Ovary (tissue), 9 donors: ENCODE data around the gene IFT80. TPM values are rescaled to one million over a fixed set of nuclear protein-coding genes. Genes with fewer than 3 reads are reported as not detected.
A peak's percentile ranks its signal among the peaks of the same experiment; 100 is the strongest.

Source experiments
- DNase-seq, 5 donors: peaks; one replicate each; pipeline ENCODE4 v3.0.0-alpha.2; 2019 to 2020
- H3K27ac ChIP-seq, 2 donors: fragments of 200-600 bp; one replicate each; pipeline versions ENCODE4 v1.5.1 to v1.8.0; 2019 to 2022
- H3K27me3 ChIP-seq: fragments of 200-600 bp; one replicate; pipeline ENCODE4 v1.8.0; 2022
- H3K36me3 ChIP-seq: fragments of 200-600 bp; sonication (generic); one replicate; pipeline ENCODE4 v1.5.1; 2019
- H3K4me1 ChIP-seq: one replicate; pipeline ENCODE4 v1.8.1; 2013; ENCODE audit warnings: mild to moderate bottlenecking, moderate library complexity; ENCODE audit not compliant: insufficient read depth
- H3K4me3 ChIP-seq: fragments of 200-600 bp; sonication (generic); one replicate; pipeline ENCODE4 v1.5.1; 2017
- H3K9me3 ChIP-seq, 2 donors: fragments of 200-600 bp in 1 of 2; sonication (generic) in 1 of 2; one replicate each; pipeline versions ENCODE4 v1.5.1 to v1.8.1; 2013 to 2019; ENCODE audit warnings: mild to moderate bottlenecking in 1 of 2, moderate library complexity in 1 of 2
- CTCF ChIP-seq, 3 donors: fragments of 450-650 bp in 2 of 3; fragments of 200-600 bp in 1 of 3; IDR thresholded peaks; one replicate each; pipeline versions ENCODE4 v1.5.1 to v1.8.0; 2016 to 2022; ENCODE audit warnings: antibody characterized with exemption in 3 of 3, mild to moderate bottlenecking in 1 of 3
- EP300 ChIP-seq: sonication (generic); formaldehyde crosslinking; IDR thresholded peaks from one replicate; pipeline ENCODE4 v1.6.1; 2017; ENCODE audit warnings: antibody characterized with exemption
- POLR2A ChIP-seq: fragments of 450-650 bp; IDR thresholded peaks from one replicate; pipeline ENCODE4 v1.6.1; 2017; ENCODE audit warnings: antibody characterized with exemption, mild to moderate bottlenecking, moderate library complexity
- WGBS, 3 donors: extraction: QIAGEN DNeasy Blood & Tissue Kit in 1 of 3; methylation state at CpG; one replicate each; pipeline versions ENCODE4 v1.1.5 to v1.1.7; 2013 to 2017; 5-methylcytosine and 5-hydroxymethylcytosine counted together
- intact Hi-C, 4 donors: fragments of 100-400 bp; cut with DNase I; formaldehyde crosslinking; loops; one replicate each; pipeline versions ENCODE4 v1.11.0 to v1.15.1; 2022 to 2023
- polyA plus RNA-seq, 2 donors: library from polyadenylated mRNA; stranded (reverse); fragments of 200-250 nt in 1 of 2; fragments of 350-450 nt in 1 of 2; fragmentation: Illumina TruSeq in 1 of 2; extraction: RNeasy Lipid Tissue Mini Kit (QIAGEN cat#74804) in 1 of 2; gene quantifications; one replicate each; pipeline ENCODE4 v1.2.3, GENCODE V29; 2013 to 2014
- total RNA-seq, 7 donors: library from RNA; depleted of rRNA in 2 of 7; stranded (reverse); fragments of >200 nt in 2 of 7; fragmentation: NEBNext Ultra II Directional in 3 of 7; extraction: Animal tissue kit (Norgen Biotek cat#: 25700) in 3 of 7; gene quantifications; one replicate each; pipeline versions ENCODE4 v1.1.0 to v1.2.4, GENCODE V29; 2016 to 2023
- donor health status: DM: no; HTN: no; CAD: no; lungs with moderate emphysema.
- donor health status: DM: no; HTN: no; CAD: no.
- donor health status: Bipolar disorder and iron deficiency.
- donor health status: DM: yes; HTN: yes; CAD: no.
- donor health status: DM: no; HTN: no; CAD: no.
- donor health status: DM: yes; HTN: yes; CAD: no.

Gene IFT80
- total and polyA plus RNA-seq, 9 donors, result 16.8 to 39.6 (median 28.8) TPM

GRCh38 chr3:160226026-160226907 is 172.8 kb downstream of the IFT80 start:
- H3K27me3 ChIP-seq, result peaks cover 3% of the 10 kb centered on the region
- H3K9me3 ChIP-seq, result no peaks in the 10 kb centered on the region

GRCh38 chr3:160225176-160226025 is 173.6 kb downstream of the IFT80 start, which contains the start of gene C3orf80:
Gene C3orf80, plus strand, starts transcription at chr3:160225422. Its CDS starts 214 bp downstream, at chr3:160225636.
- Histone ChIP-seq H3K4me1 (peaks cover 6% of the 10 kb centered on the region), H3K36me3 (no peaks in the 10 kb centered on the region), H3K4me3 (peak within 1 kb of the TSS; percentile 43), H3K9me3 (no peaks in the 10 kb centered on the region), H3K27ac (no peak within 1 kb of the TSS), H3K27me3 (peaks cover 3% of the 10 kb centered on the region)
- intact Hi-C loops, result no loop called here
- WGBS, 3 donors, result 0 to 1% (median 0%) methylated on average over 45 to 104 of the region's 104 CpGs
- TF ChIP-seq EP300, result no peak
- TF ChIP-seq CTCF (IDR thresholded peaks at IDR 0.05), result peak in 1 of 3 donors; percentile 11
- no peak for TF ChIP-seq POLR2A
- DNase-seq, result peak in 3 of 5 donors; percentile 26 to 46 (median 36)

More at GRCh38 chr3:160226026-160226907, 172.8 kb downstream of the IFT80 start:
- Histone ChIP-seq H3K27ac (no peak overlapping the region), H3K4me1 (peaks cover 6% of the 10 kb centered on the region), H3K4me3 (peak overlapping the region; percentile 43), H3K36me3 (no peaks in the 10 kb centered on the region)
- WGBS, 3 donors, result 2 to 6% (median 2%) methylated on average over 48 to 87 of the region's 87 CpGs
- no peak for DNase-seq
- intact Hi-C loops, result no loop called here
- TF ChIP-seq POLR2A (no peak), CTCF (IDR thresholded peaks at IDR 0.05) (no peak), EP300 (no peak)

- peaks cover 3% of the 10 kb centered on the region for H3K27me3 ChIP-seq
- TF ChIP-seq CTCF (IDR thresholded peaks at IDR 0.05) (no peak), EP300 (no peak)
- no peak for DNase-seq
- H3K9me3 ChIP-seq, result no peaks in the 10 kb centered on the region
- no peak overlapping the region for H3K27ac ChIP-seq
- WGBS, 3 donors, result 4 to 12% (median 8%) methylated on average over 16 of the region's 16 CpGs
- H3K36me3 ChIP-seq, result no peaks in the 10 kb centered on the region
- intact Hi-C loops, result no loop called here
- H3K4me1 ChIP-seq, result peaks cover 6% of the 10 kb centered on the region
- no peak overlapping the region for H3K4me3 ChIP-seq
These were observed 174.2 kb downstream of the IFT80 start for GRCh38 chr3:160224811-160225175.

GRCh38 chr3:160224256-160224655 is 174.8 kb downstream of the IFT80 start:
- H3K4me3 ChIP-seq, result no peak overlapping the region
- no peaks in the 10 kb centered on the region for H3K36me3 ChIP-seq
- intact Hi-C loops, result no loop called here
- TF ChIP-seq CTCF (IDR thresholded peaks at IDR 0.05) (no peak), EP300 (no peak), POLR2A (no peak)
- 23 to 39% (median 36%) methylated on average over 12 of the region's 12 CpGs for WGBS, 3 donors
- H3K27me3 ChIP-seq, result peaks cover 3% of the 10 kb centered on the region
- H3K9me3 ChIP-seq, result no peaks in the 10 kb centered on the region
- no peak overlapping the region for H3K27ac ChIP-seq
- DNase-seq, result no peak
- H3K4me1 ChIP-seq, result peaks cover 6% of the 10 kb centered on the region
